ENCODE measurements around the gene DOCK1.

GRCh38 chr10:127135844-127136577, 230.8 kb downstream of the DOCK1 start:
- TF ChIP-seq CTCF (IDR thresholded peaks at IDR 0.05) (no peak), POLR2A (IDR thresholded peaks at IDR 0.05) (no peak), POLR2AphosphoS5 (IDR thresholded peaks at IDR 0.05) (no peak)
